Activated CD4-positive, alpha-beta memory T cell treated with anti-CD3 and anti-CD28 coated beads for 36 hours (primary cell): Measurements from ENCODE around the gene GALNT13. TPM values are rescaled to one million over a fixed set of nuclear protein-coding genes. Genes with fewer than 3 reads are reported as not detected.

Source experiments
- CTCF ChIA-PET: fragments of 350-600 bp; sonication (Branson Sonifier 250); formaldehyde crosslinking; loops from one replicate; lab custom pipeline; 2021; ENCODE audit warnings: antibody characterized with exemption, inconsistent platforms; lab: Charles Lee
- POLR2A ChIA-PET: fragments of 350-600 bp; sonication (Branson Sonifier 250); formaldehyde crosslinking; loops from one replicate; lab custom pipeline; 2021; ENCODE audit warnings: antibody characterized with exemption; lab: Charles Lee
- DNase-seq: peaks from one replicate; pipeline ENCODE4 v3.0.0-alpha.2; 2020
- H3K27ac Mint-ChIP-seq: one replicate; pipeline ENCODE4 v1.8.0; 2021; ENCODE audit warnings: mixed read lengths
- H3K27me3 Mint-ChIP-seq: one replicate; pipeline ENCODE4 v1.8.0; 2021; ENCODE audit warnings: mixed read lengths
- H3K36me3 Mint-ChIP-seq: one replicate; pipeline ENCODE4 v1.8.0; 2021; ENCODE audit warnings: mixed read lengths
- H3K4me1 Mint-ChIP-seq: one replicate; pipeline ENCODE4 v1.8.0; 2021; ENCODE audit warnings: low read depth, mixed read lengths
- H3K4me3 Mint-ChIP-seq: one replicate; pipeline ENCODE4 v1.8.0; 2021; ENCODE audit warnings: mild to moderate bottlenecking, mixed read lengths
- H3K9me3 Mint-ChIP-seq: one replicate; pipeline ENCODE4 v1.8.0; 2021; ENCODE audit warnings: mixed read lengths
- intact Hi-C: fragments of 100-400 bp; cut with micrococcal nuclease; formaldehyde crosslinking; loops from one replicate; pipeline ENCODE4 v1.15.1; 2023
- total RNA-seq, 2 experiments: library from RNA; stranded (reverse); gene quantifications; one replicate each; pipeline ENCODE4 v1.2.3, GENCODE V29; 2021

The GALNT13 gene
- total RNA-seq, 2 experiments from 2014 or later = not detected

DNA sequence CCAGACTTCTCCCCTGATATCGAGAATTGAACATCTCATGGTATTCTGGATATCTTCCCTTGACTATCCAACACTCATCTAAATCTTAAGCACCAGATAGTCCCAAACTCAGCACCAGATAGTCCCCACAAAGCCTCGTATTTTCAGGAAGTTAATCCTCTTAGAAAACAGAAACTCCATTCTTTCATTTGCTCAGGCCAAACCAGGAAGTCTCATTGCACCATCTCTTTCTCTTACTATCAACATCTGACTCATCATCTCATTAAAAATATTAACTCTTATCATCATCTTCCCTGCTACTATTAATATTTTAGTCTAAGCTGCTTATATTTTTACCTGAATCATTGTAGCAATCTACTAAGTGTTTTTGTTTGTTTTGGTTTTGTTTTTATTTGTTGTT is 286.4 kb downstream of the GALNT13 start:
- no peak overlapping the region for H3K27ac Mint-ChIP-seq
- intact Hi-C loops = no loop called here
- no peaks in the 10 kb centered on the region for H3K36me3 Mint-ChIP-seq

DNA sequence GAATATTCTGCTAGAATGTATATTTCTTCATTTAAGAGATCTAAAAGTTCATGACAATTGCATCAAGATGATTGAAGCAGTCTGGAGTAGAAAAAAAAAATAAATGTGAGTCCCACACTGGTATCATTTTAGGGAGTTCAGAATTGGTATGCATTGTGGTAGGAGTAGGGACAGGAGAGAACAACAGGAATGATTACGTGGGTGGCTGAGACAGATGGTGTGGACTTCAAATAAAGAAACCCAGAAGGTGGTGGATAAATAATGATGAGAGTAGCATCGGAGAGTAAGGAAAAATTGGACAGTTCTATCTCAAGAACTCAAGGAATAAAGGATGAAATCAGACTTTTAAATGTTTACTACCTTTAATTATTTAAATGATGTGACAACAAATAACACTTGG is 289.6 kb downstream of the GALNT13 start:
- intact Hi-C loops = no loop called here
- ChIA-PET CTCF (no interaction called here), POLR2A (no interaction called here)
- no peak overlapping the region for H3K27ac Mint-ChIP-seq
- H3K36me3 Mint-ChIP-seq = no peaks in the 10 kb centered on the region
- no peaks in the 10 kb centered on the region for H3K4me1 Mint-ChIP-seq
- H3K4me3 Mint-ChIP-seq = no peak overlapping the region
- DNase-seq = no peak
- H3K9me3 Mint-ChIP-seq = peaks cover 9% of the 10 kb centered on the region
- no peaks in the 10 kb centered on the region for H3K27me3 Mint-ChIP-seq

More for the DNA sequence above, 286.4 kb downstream of the GALNT13 start:
- peaks cover 5% of the 10 kb centered on the region for H3K9me3 Mint-ChIP-seq
- DNase-seq = no peak
- ChIA-PET CTCF (no interaction called here), POLR2A (no interaction called here)
- H3K27me3 Mint-ChIP-seq = no peaks in the 10 kb centered on the region
- H3K4me3 Mint-ChIP-seq = no peak overlapping the region
- no peaks in the 10 kb centered on the region for H3K4me1 Mint-ChIP-seq

DNA sequence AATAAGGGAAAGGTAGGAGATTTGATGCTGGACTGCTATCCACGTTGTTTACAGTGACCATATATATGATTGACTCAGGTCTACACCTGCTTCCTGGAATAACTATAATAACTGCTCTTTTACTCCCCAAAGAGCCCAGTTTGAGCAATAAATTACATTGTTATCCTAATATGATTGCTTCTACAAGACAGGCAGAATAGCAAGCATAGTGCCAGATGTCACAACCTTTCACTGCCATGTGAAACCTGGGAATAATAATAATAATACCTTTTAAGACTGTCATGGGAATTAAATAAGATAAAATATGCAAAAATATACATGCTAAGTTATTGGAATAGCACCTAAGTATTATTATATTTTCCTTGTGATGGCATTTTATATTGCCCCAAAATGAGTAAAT is 298.7 kb downstream of the GALNT13 start:
- POLR2A ChIA-PET = no interaction called here
- no peak overlapping the region for H3K27ac Mint-ChIP-seq
- H3K27me3 Mint-ChIP-seq = no peaks in the 10 kb centered on the region
- intact Hi-C loops = no loop called here
- H3K4me3 Mint-ChIP-seq = no peak overlapping the region
- H3K9me3 Mint-ChIP-seq = peaks cover 19% of the 10 kb centered on the region
- no peaks in the 10 kb centered on the region for H3K4me1 Mint-ChIP-seq
- CTCF ChIA-PET = no interaction called here
- DNase-seq = no peak
- no peaks in the 10 kb centered on the region for H3K36me3 Mint-ChIP-seq

DNA sequence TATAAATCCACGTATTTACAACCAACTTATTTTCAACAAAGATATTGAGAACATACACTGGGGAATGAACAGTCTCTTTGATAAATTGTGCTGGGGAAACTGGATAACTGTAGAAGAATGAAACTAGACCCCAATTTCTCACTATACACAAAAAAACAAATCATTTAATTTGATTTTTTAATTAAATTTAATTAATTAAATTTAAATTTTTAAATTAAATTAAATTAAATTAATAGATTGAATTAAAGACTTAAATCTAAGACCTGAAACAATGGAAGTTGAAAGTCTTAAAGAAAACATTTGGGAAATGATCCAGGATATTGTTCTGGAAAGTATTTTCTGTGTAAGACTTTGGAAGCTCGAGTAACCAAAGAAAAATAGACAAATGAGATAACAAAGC is 301.4 kb downstream of the GALNT13 start:
- Mint-ChIP-seq H3K4me1 (no peaks in the 10 kb centered on the region), H3K27ac (no peak overlapping the region), H3K4me3 (no peak overlapping the region), H3K9me3 (peaks cover 6% of the 10 kb centered on the region), H3K27me3 (no peaks in the 10 kb centered on the region), H3K36me3 (no peaks in the 10 kb centered on the region)
- DNase-seq = no peak
- CTCF ChIA-PET = no interaction called here
- POLR2A ChIA-PET = no interaction called here
- intact Hi-C loops = no loop called here

DNA sequence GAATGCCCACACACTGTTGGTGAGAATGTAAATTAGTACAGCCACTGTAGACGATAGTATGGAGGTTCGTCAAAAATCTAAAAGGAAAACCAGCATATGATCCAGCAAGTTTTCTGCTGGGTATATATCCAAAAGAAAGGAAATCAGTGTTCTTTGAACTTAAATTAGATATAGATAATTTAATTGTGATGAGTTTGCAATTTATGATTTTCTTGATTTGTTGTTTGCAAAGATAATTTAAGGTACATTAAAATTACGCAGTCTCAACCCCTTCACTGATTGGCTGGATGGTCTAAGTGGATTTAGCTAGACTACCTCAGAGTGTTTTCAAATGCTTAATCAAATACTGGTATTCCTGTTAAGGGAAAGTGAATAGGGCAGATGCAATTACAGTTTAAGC is 302.2 kb downstream of the GALNT13 start:
- Mint-ChIP-seq H3K36me3 (no peaks in the 10 kb centered on the region), H3K27me3 (no peaks in the 10 kb centered on the region), H3K9me3 (peaks cover 7% of the 10 kb centered on the region), H3K4me1 (no peaks in the 10 kb centered on the region), H3K4me3 (no peak overlapping the region), H3K27ac (no peak overlapping the region)
- DNase-seq = no peak
- intact Hi-C loops = no loop called here
- ChIA-PET POLR2A (no interaction called here), CTCF (no interaction called here)

DNA sequence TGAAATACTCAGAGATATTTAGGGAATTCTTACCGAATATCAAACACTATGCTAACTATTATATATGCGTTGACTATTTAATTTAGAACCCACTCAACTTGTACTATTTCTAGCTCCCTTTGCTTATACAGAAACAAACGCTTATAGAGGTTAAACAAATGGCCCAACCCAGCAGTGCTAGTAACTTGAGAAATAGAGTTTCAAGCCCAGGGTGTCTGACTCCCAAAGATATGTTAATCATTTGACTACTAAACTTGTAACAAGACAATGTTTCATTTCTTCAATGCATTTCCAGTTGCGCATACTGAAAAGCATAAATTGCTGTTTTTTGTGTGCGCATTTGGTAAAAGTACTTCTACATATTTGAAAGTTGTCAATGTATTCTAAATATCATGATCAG is 310.3 kb downstream of the GALNT13 start:
- no peaks in the 10 kb centered on the region for H3K36me3 Mint-ChIP-seq
- peaks cover 19% of the 10 kb centered on the region for H3K9me3 Mint-ChIP-seq
- no peak overlapping the region for H3K4me3 Mint-ChIP-seq
- no peak for DNase-seq
- no peaks in the 10 kb centered on the region for H3K4me1 Mint-ChIP-seq
- CTCF ChIA-PET = no interaction called here
- no peak overlapping the region for H3K27ac Mint-ChIP-seq
- POLR2A ChIA-PET = no interaction called here
- intact Hi-C loops = no loop called here
- H3K27me3 Mint-ChIP-seq = no peaks in the 10 kb centered on the region

DNA sequence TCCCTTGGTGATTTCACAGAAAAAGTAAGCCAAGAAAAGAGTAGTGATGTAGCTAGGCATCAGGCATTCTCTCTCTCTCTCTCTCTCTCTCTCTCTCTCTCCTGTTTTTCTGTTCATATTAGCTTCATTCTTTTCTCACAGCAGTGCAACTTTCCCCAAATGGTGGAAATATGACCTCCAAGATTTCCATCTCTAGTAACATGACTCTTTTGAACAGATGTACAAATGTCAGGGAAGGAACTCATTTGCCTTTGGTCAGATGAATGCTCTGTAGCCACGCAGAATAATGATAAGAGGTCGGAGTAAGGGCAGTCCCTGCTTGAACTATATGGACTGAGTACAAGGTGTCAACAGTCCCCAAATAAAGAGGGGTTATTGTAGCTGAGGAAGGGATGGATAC is 316.2 kb downstream of the GALNT13 start:
- Mint-ChIP-seq H3K36me3 (no peaks in the 10 kb centered on the region), H3K27me3 (no peaks in the 10 kb centered on the region), H3K27ac (no peak overlapping the region), H3K9me3 (peaks cover 21% of the 10 kb centered on the region), H3K4me1 (no peaks in the 10 kb centered on the region), H3K4me3 (no peak overlapping the region)
- CTCF ChIA-PET = no interaction called here
- DNase-seq = no peak
- POLR2A ChIA-PET = no interaction called here
- intact Hi-C loops = no loop called here

DNA sequence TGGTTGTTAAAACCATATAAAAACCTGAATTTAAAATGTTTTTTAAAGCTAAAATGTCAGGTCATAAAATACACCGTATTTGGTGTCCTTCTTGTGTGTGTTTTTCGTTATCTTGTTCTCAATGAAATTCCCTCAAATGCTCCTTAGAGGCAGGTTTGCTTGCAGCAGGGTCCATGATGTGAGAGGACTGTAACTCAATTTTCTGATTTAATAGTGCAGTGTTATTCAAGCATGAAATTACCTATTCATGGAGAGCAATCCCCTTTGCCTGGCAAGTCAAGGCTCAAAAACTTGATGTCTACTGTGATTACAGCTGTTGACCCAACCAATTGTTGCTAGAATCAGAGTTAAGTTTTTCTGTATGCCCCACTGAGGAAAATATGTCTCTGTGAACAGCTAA is 318.2 kb downstream of the GALNT13 start:
- H3K27me3 Mint-ChIP-seq = no peaks in the 10 kb centered on the region
- peaks cover 16% of the 10 kb centered on the region for H3K9me3 Mint-ChIP-seq
- H3K27ac Mint-ChIP-seq = no peak overlapping the region
- H3K36me3 Mint-ChIP-seq = no peaks in the 10 kb centered on the region
- H3K4me3 Mint-ChIP-seq = no peak overlapping the region
- ChIA-PET POLR2A (no interaction called here), CTCF (no interaction called here)
- intact Hi-C loops = no loop called here
- H3K4me1 Mint-ChIP-seq = no peaks in the 10 kb centered on the region
- no peak for DNase-seq

DNA sequence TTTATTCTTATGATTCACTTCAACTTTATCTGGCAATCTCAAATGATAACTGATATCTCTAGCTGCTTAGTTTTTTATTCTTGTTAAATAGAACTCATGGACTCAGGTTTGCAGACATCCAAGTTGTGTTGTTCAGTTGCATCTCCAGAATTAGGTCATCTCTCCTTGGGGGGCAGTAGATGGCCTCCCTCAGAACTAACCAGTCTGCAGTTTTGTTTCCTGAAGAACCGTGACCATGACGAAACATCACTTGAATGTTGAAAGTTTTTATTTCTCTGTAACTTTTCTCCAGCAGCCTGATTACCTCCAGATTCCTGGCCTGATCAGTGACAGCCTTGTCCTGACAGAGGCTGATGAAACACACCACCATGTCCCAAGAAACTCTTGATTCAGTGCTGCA is 321.5 kb downstream of the GALNT13 start:
- no peak overlapping the region for H3K27ac Mint-ChIP-seq
- no peak for DNase-seq
- H3K27me3 Mint-ChIP-seq = no peaks in the 10 kb centered on the region
- H3K4me3 Mint-ChIP-seq = no peak overlapping the region
- POLR2A ChIA-PET = no interaction called here
- no peaks in the 10 kb centered on the region for H3K9me3 Mint-ChIP-seq
- intact Hi-C loops = no loop called here
- no peaks in the 10 kb centered on the region for H3K4me1 Mint-ChIP-seq
- H3K36me3 Mint-ChIP-seq = no peaks in the 10 kb centered on the region
- CTCF ChIA-PET = no interaction called here

DNA sequence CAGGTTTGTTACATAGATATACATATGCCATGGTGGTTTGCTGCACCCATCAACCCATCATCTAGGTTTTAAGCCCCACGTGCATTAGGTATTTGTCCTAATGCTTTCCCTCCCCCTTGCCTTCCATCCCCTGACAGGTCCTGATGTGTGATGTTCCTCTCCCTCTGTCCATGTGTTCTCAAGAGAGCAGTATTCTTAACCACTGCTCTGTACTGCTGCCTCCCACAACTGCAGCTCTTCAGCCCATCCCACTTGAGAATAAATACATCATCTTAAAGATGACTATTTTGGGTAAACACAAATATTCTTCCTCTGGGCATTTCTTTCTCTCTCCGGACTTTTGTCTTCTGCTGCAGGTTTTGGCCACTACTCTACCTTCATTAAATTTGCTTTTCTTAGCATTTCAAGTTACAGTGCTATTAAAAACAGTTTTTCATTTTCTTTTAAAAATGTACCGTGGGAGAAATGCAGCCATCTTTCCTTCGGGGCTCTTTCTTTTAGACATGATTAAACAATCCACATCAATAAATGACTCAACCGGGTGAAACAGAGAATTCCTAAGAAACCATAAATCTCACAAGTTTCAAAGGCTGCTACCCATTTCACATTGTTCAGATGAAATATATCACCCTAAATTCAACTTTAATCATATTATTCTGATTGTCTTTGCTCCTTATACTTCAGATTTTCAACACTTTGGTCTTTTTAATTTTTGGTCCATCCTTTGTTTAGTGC is 323.4 kb downstream of the GALNT13 start:
- ChIA-PET POLR2A (no interaction called here), CTCF (no interaction called here)
- no peak overlapping the region for H3K27ac Mint-ChIP-seq
- H3K9me3 Mint-ChIP-seq = no peaks in the 10 kb centered on the region
- H3K4me1 Mint-ChIP-seq = no peaks in the 10 kb centered on the region
- no peaks in the 10 kb centered on the region for H3K36me3 Mint-ChIP-seq
- no peak overlapping the region for H3K4me3 Mint-ChIP-seq
- no peak for DNase-seq
- no peaks in the 10 kb centered on the region for H3K27me3 Mint-ChIP-seq
- intact Hi-C loops = no loop called here

DNA sequence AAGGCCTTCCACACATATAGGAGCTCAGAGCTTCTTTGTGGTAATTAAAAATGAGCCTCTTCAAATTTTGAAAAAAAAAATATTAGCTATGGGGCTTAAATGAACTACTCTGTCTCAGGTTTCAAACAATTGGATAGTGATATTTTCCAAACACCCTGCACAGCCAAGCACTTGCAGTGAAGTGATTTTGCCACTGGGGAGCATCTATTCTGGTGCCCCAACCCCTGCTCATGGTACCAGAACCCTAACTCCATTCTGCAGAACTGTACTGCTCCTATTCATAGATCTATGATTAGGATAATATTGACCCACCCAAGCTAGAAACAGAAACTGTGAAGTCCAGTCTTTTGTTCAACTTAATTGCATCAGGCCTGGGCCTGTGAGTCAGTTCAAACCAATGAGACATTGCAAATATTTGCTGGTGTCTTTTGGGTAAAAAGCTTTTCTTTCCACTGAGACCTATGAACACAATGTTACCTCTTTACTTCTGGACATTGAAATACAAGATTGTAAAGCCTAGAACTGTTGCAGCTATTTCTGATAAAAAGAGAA is 324.0 kb downstream of the GALNT13 start:
- intact Hi-C loops = no loop called here
- no peak for DNase-seq
- Mint-ChIP-seq H3K4me3 (no peak overlapping the region), H3K36me3 (no peaks in the 10 kb centered on the region), H3K4me1 (no peaks in the 10 kb centered on the region), H3K27ac (no peak overlapping the region), H3K27me3 (no peaks in the 10 kb centered on the region), H3K9me3 (no peaks in the 10 kb centered on the region)
- POLR2A ChIA-PET = no interaction called here
- CTCF ChIA-PET = no interaction called here

DNA sequence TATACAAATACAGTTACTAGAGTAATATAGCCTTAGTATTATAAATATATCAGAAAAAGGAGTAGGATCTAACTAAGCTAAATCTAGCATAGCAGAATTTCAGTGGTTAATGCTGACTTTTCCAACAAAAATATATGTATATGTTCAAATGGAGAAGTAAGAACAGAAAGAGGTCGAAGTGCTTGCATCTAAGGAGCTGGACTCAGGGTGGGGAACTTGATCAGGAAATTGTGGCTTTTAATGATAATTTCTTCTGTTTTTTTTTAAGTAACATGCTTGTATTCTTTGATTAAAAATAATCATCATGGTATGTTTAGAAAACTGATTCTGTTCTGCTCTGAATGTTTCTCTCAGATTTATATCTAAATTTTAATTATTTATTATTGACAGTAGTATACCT is 327.1 kb downstream of the GALNT13 start:
- intact Hi-C loops = no loop called here
- POLR2A ChIA-PET = no interaction called here
- Mint-ChIP-seq H3K27ac (no peak overlapping the region), H3K4me3 (no peak overlapping the region), H3K36me3 (no peaks in the 10 kb centered on the region), H3K9me3 (peaks cover under 1% of the 10 kb centered on the region), H3K4me1 (no peaks in the 10 kb centered on the region), H3K27me3 (no peaks in the 10 kb centered on the region)
- no peak for DNase-seq
- CTCF ChIA-PET = no interaction called here

DNA sequence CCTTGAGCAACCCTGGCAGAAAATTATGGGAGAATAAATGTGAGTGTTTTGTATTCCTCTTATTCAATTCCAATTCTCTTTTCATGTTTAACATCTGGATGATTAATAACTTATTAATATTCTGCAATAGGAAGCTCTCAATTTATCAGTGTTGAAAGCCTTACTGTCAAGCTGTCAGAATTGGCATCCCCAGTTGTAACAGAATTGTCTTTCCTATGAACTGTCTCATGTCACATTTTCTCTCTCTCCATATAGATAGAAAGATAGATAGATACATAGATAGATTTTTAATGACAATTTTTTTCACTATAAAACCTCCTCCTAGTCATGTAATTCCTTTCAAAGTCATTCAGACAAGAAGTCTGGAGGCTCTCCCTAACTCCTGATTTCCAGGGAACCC is 331.5 kb downstream of the GALNT13 start:
- no peak overlapping the region for H3K4me3 Mint-ChIP-seq
- DNase-seq = no peak
- H3K36me3 Mint-ChIP-seq = no peaks in the 10 kb centered on the region
- intact Hi-C loops = no loop called here
- POLR2A ChIA-PET = no interaction called here
- H3K9me3 Mint-ChIP-seq = peaks cover 4% of the 10 kb centered on the region
- CTCF ChIA-PET = no interaction called here
- H3K27ac Mint-ChIP-seq = no peak overlapping the region
- no peaks in the 10 kb centered on the region for H3K4me1 Mint-ChIP-seq
- H3K27me3 Mint-ChIP-seq = no peaks in the 10 kb centered on the region
